GM18519 (cell line): ENCODE data around the gene NUP214.
"Not testable (repeated sequence)": the region's sequence is repeated elsewhere in the genome, so short reads cannot be mapped to it uniquely, and the experiment has no call there.

ENCODE experiments used
- ATAC-seq: cut with Tn5 transposase; IDR thresholded peaks from one replicate; pipeline ENCODE4 v1.9.1; 2021; ENCODE audit warnings: mild to moderate bottlenecking, moderate library complexity; ENCODE audit not compliant: unreplicated experiment, low FRiP score

The NUP214 gene

GRCh38 chr9:131191032-131191431 is 65.6 kb downstream of the NUP214 start:
- ATAC-seq = not testable (repeated sequence)

GRCh38 chr9:131191857-131192256 is 66.5 kb downstream of the NUP214 start:
- no peak for ATAC-seq

GRCh38 chr9:131193051-131193450 is 67.7 kb downstream of the NUP214 start:
- ATAC-seq = no peak

GRCh38 chr9:131194762-131195161 is 69.4 kb downstream of the NUP214 start:
- ATAC-seq = no peak

- ATAC-seq = no peak
Measured at GRCh38 chr9:131197160-131197911, 72.0 kb downstream of the NUP214 start.

- ATAC-seq = no peak
Measured at GRCh38 chr9:131198041-131198715, 72.8 kb downstream of the NUP214 start.

- no peak for ATAC-seq
Measured at GRCh38 chr9:131201856-131202255, 76.5 kb downstream of the NUP214 start.

GRCh38 chr9:131203431-131204218 is 78.2 kb downstream of the NUP214 start:
- no peak for ATAC-seq

- ATAC-seq = no peak
Measured at GRCh38 chr9:131204285-131204684, 78.9 kb downstream of the NUP214 start.

- ATAC-seq = no peak
Measured at GRCh38 chr9:131206495-131206894, 81.1 kb downstream of the NUP214 start.

GRCh38 chr9:131211920-131212319 is 86.5 kb downstream of the NUP214 start:
- ATAC-seq = not testable (repeated sequence)

GRCh38 chr9:131214286-131214856 is 89.0 kb downstream of the NUP214 start:
- no peak for ATAC-seq

GRCh38 chr9:131214876-131215275 is 89.5 kb downstream of the NUP214 start:
- ATAC-seq = no peak

GRCh38 chr9:131216806-131217205 is 91.4 kb downstream of the NUP214 start:
- ATAC-seq = no peak

GRCh38 chr9:131217331-131218031 is 92.1 kb downstream of the NUP214 start:
- no peak for ATAC-seq

- no peak for ATAC-seq
Measured at GRCh38 chr9:131218370-131218769, 93.0 kb downstream of the NUP214 start.

- no peak for ATAC-seq
Measured at GRCh38 chr9:131220485-131220884, 95.1 kb downstream of the NUP214 start.

GRCh38 chr9:131222460-131222859 is 97.1 kb downstream of the NUP214 start:
- ATAC-seq = no peak

- ATAC-seq = no peak
Measured at GRCh38 chr9:131226226-131226625, 100.8 kb downstream of the NUP214 start.
